NT2/D1 (cell line): ENCODE results near the gene CAVIN2.

Experiments
- YY1 ChIP-seq: IDR thresholded peaks from 2 replicates; pipeline ENCODE4 v1.6.1; 2011; ENCODE audit not compliant: insufficient read length, insufficient read depth
- ZNF274 ChIP-seq: IDR thresholded peaks from 2 replicates; pipeline ENCODE4 v1.6.1; 2011; ENCODE audit warnings: mild to moderate bottlenecking, low read depth, low read length

- no peak for TF ChIP-seq ZNF274
- no peak for TF ChIP-seq YY1
Observed at GRCh38 chr2:191888400-191889166, 41.7 kb upstream of the CAVIN2 start.
